Activated effector memory CD4-positive, alpha-beta T cell treated with Interleukin-2 at 50 U/mL for 16 hours (primary cell): ENCODE measurements around the gene DIMT1.

Experiments
- DNase-seq: peaks from one replicate; pipeline ENCODE4 v3.0.0-alpha.2; 2020

DIMT1 gene

DNA sequence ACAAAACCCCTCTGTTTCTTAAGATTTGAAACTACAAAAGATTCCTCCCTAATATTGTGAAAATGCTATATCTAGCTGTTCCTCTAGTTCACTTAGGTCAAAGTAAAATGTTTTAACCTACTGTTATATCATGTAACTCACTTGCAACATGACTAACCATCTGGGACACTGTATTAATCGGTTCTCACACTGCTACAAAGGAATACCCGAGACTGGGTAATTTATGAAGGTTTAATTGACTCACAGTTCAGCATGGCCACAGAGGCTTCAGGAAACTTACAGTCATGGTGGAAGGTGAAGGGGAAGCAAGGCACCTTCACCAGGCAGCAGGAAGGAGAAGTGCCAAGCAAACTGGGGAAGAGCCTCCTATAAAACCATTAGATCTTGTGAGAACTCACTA lies 34.7 kb downstream of the DIMT1 start:
- DNase-seq = no peak

DNA sequence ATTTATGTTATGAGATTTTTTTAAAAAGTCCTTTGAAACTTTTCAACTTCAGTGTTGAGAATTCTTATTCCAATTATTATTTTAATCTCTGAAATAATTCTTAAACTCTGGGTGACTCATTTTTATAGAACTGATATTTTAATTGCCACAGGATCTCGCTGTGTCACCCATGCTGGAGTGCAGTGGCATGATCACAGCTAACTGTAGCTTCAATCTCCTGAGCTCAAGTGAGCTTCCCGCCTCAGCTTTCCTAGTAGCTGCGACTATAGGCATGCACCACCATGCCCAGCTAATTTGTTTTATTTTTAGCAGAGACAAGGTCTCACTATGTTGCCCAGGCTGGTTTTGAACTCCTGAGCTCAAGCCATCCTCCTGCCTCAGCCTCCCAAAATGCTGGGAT lies 41.0 kb downstream of the DIMT1 start:
- DNase-seq = no peak

DNA sequence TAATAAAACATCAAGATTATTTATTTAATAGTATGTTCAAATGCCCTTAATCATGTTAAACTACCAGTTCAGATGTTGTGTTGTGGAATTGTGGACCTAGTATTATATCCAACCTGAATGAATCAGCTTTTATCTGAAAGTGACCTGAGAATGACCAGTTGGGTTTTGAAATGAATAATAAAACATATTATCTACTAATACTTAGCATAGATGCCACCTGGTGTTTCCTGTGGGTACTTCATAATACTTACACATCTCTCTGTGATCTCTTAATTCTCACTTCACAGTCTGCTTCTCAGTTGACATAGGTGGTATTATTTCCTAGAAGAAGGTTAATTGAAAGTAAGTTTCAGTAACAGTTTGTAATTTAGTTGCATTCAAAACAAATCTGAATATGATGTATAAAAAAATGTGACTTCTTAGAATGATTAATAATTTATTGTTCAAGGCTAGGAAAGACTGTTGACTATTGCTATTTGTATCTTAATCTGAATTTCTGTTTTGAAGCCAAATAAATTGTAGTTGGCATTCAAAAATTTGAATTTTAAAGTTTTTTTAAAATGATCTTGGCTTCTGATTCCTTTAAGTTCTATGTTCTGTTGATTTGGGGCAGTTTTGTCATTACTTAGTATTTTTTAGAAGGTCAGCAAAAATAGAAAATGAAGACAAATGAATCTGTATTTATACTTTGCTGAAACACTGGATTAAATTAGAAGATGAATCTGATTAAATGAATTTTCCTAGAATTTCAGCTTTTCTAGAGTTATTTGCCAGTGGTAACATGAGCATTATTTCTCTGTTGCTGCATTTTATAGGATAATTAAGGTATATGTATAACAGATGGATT lies 49.5 kb downstream of the DIMT1 start:
- DNase-seq = no peak

DNA sequence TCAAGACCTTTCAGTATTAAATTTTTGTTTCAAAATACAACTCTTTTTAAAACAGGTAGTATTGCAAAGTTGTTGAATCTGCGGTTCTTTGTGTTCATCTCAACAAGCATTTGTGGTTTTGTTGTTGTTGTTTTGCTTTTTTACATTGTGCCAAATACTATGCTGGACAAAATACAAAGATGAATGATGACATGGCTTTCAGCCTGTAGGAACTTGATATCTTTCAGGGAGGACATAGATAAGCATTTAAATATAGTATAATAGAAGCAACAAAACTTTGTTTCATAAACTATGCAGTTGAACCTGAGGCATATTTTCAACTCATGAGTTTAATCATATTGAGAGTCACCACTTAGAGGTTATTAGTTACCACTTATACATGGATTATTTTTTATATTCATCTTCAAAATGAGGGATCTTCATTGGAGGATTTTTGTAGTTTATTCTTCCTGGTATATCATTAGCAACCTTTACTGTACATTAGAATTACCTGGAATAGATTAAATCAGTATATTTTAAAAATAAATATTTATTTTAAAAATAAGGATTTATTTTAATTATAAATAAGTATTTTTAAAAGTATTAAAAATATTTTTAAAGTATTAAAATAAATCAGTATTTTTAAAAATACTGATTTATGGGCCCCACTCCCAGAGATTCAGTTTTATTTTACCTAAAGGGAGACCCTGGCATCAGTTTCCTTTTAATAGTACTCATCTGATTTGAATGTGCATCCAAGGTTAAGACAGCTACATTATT lies 54.8 kb downstream of the DIMT1 start:
- no peak for DNase-seq

DNA sequence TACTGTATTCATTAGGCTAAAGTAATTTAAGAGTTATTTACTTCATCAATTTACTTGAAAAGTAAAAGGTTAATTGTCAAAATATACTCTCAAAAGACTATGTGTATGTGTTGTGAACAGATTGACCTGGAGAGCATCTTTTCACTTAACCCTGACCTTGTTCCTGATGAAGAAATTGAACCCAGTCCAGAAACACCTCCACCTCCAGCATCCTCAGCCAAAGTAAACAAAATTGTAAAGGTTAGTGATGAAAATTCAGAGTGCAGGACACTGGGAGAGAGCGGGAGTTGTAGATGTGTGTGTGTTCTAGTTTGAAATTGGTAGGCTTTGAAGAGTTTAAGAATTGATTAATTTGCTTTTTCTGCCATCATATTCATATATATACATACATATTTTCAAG lies 55.8 kb downstream of the DIMT1 start:
- DNase-seq = no peak

DNA sequence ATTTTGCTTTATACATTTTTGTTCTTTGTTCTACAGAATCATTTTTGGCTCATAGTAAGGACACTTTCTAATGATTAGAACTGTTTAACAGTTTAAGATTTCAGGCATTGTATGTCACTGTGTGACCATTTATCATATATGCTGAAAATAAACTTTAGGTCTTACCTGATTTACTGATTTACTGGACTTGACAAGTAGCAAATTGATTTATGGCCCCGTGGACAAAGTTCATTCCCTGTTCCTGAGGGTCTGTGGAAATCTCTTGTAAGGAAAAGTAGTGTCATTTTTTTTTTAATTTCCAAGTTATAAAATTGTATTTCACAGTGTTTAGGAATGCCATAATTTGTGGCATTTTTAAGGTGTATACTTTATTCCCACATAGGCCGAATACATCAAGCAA lies 57.0 kb downstream of the DIMT1 start:
- no peak for DNase-seq

DNA sequence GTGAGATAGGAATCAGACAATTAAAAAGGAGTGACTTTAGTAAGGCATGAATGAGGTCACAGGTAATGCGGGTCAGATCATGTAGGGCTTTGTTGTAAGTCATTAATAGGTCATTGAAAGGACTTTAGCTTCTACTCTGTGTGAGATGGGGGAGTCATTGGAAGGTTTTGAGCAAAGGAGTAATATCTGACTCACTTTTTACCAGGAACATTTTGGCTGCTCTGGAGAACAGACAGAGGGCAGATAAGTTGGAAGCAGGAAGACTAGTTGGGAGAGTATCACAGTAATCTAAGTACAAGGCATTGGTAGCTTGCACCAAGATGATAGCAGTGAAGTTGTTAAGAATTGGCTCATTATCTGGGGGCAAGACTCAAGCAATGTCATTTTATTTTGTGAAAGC lies 60.3 kb downstream of the DIMT1 start:
- DNase-seq = no peak

DNA sequence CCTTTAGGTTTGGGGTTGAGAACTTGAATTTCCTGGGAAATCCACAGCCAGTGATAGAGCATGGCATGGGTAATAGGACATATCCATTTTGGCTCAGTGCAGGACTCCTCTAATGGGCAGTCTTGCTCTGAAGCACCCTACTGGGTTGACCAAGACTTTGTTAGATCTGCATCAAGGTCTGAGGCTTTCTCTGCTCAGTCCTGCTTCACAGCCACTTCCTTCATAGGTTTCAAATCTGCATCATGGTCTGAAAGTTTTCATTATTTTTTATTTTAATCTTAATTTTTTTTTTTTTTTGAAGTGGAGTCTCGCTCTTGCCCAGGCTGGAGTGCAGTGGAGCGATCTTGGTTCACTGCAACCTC lies 61.2 kb downstream of the DIMT1 start:
- DNase-seq = no peak

DNA sequence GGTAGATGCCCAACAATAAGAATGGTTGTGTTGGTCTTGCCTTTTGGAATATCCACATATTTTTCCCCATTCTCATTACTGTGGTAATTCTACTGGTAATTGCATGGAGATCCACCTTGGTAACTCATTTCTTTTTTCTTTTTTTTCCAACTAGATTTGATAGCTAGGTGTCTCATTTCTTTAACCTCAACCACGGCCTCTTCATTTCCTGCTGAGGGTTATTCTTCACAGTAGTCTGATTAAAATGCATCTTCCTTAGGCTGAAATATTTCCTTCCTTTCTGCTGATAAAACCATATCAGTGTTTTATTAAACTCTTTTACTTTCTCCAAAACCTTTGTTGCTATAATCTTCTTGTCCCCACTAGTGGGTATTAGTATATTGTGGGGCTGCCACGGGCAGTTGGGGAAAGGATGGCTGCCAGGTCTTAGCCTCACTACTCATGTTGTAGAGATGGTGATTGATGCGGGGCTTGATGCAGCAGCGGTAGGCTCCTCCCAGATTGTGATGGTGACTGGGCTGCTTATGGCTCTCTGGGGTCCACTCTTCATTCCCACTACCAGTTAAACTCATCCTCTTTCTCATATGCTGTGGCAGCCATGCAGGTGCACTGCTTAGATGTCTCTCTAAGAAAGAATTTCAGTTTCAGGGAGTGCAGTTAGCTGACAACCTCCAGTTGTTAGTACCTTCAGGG lies 61.8 kb downstream of the DIMT1 start:
- no peak for DNase-seq

DNA sequence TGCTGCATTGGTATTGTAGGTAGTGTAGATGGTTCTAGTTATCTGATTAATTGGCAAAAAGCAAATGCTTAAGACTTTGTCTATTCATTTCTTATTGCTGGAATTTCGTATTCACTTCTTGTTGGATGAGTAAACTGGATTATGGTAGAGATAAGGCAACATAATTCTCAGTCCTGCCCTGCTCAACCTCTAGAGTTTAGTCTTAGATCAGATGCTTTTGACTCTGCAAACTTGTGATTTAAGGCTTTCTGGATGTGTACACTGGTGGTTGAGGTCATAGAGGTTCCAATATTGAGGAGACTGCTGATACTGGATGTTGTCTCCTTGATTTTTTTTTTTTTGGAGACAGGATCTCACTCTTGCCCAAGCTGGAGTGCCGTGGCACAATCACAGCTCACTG lies 62.7 kb downstream of the DIMT1 start:
- no peak for DNase-seq

DNA sequence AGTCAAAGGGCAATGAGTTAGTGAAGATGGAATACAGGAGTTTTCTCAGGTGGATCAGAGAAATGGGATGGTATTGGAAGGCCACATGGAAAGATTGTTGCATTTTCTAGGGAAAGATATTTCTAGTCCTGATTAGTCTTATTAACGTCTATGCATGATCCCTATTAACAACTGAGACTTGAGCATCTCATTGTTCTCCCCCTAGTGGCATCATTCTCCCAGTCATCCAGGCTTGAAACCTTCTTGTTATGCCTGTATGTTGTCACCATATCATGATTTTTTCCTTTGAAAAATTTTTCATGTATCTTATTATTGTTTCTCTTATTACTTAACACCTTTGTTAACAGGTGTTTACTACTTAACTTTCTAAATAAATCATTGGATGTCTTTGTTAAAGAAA lies 63.3 kb downstream of the DIMT1 start:
- no peak for DNase-seq
